HG03558 (cell line): ENCODE measurements around the gene OBSCN.

Source experiments
- ATAC-seq: cut with Tn5 transposase; IDR thresholded peaks from one replicate; pipeline ENCODE4 v1.9.1; 2021; ENCODE audit warnings: moderate number of reproducible peaks; ENCODE audit not compliant: unreplicated experiment; ENCODE audit errors: extremely low read depth

The OBSCN gene

GRCh38 chr1:228286505-228287417 lies 78.9 kb downstream of the OBSCN start:
- no peak for ATAC-seq

- no peak for ATAC-seq
Observed at GRCh38 chr1:228287541-228288425, 79.9 kb downstream of the OBSCN start.

GRCh38 chr1:228288536-228289238 lies 80.8 kb downstream of the OBSCN start:
- no peak for ATAC-seq

DNA sequence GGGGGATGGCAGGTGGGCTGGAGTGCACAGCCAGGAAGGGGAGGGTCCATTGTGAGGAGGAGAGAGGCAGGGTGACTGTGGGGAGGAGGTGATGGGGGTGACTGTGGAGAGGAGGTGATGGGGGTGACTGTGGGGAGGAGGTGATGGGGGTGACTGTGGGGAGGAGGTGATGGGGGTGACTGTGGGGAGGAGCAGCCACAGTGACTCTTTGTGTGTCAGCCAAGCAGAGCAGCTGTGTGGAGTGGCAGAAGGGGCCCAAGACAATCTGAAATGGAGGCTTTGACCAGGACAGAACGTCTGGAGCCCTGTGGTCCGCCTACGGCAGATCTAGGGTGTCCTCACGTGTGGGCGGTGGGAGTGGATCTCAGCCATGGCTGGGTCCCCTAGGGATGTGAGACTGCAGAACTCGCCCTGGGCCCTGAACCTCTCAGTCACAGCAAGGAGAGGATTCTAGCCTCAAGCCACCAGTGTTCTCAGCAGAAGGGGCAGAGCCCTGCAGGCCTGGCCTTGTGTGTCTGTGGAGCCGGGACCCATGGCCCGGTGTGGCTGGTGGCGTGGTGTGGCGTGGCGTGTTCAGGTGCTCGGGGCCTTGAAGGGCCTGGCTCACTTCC lies 81.5 kb downstream of the OBSCN start:
- ATAC-seq, result no peak

DNA sequence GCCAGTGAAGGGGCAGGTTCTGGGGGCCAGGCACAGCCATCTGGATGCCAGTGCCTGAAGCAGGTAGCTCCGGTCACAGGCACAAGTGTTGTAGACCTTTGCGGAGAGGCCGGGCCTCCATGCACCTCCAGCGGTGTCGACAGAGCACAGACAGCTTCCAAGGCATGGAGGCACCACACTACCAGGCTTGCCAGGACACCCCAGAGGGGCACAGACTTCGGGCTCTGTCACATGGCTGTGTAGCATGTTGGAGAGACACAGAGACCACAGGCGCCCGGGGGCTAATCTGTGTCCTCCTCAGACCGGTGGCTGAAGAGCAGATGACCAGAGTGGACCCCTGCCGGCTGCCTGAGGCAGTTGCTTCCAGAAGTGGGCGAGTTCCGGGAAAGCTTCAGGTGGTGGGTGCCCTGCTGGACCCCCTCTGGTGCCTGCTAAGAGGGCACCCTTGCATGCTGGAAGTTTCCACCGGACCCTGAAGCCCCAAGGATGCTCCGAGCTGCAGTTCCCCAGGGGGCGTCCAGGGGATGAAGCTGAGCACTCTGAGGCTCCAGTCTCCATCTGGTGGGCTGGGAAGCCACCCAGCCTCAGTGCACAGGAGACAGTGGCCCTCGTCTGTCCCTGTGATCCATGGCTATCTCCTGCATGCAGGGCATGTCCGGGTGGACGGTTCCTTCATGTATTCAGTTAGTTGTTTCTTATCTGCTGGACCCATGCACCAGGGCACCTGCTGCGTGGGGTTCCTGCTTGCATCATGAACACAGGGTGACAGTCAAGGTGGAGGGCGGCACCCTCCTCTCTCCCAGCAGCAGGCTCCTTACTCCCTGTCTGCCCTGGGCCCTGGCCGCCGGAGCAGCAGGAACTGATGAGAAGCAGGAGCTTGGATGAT lies 82.4 kb downstream of the OBSCN start:
- no peak for ATAC-seq

DNA sequence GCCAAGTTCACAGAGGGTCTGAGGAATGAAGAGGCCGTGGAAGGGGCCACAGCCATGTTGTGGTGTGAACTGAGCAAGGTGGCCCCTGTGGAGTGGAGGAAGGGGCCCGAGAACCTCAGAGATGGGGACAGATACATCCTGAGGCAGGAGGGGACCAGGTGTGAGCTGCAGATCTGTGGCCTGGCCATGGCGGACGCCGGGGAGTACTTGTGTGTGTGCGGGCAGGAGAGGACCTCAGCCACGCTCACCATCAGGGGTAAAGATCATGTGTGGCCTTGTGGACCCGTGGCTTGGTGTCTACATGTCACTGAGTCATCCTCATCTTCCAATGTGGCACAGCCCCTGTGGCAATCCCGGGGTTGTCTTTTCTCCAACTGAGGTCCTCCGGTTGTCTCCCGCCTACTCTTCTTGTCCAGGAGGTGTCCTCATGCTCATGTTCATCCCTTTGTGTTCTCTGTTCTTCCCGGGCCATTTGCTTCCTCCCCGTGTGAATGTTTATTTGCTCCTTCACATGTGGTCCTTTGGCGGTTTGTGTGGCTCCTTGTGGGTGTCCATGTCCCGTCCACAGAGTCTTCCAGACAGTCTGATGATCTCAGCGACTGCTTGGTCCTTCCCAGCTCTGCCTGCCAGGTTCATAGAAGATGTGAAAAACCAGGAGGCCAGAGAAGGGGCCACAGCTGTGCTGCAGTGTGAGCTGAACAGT lies 84.2 kb downstream of the OBSCN start:
- ATAC-seq, result no peak

- no peak for ATAC-seq
Observed at GRCh38 chr1:228292609-228292911, 84.7 kb downstream of the OBSCN start.

DNA sequence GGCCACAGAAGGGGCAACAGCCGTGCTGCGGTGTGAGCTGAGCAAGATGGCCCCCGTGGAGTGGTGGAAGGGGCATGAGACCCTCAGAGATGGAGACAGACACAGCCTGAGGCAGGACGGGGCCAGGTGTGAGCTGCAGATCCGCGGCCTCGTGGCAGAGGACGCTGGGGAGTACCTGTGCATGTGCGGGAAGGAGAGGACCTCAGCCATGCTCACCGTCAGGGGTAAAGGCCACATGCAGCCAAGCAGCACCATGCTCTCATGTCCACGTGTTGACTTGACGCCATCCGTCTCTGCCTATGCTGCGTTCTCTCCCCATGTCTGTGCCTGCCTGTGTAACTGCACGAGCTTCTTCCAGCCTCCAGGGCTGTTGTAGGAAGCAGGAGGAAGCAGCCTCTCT lies 85.5 kb downstream of the OBSCN start:
- ATAC-seq, result no peak

DNA sequence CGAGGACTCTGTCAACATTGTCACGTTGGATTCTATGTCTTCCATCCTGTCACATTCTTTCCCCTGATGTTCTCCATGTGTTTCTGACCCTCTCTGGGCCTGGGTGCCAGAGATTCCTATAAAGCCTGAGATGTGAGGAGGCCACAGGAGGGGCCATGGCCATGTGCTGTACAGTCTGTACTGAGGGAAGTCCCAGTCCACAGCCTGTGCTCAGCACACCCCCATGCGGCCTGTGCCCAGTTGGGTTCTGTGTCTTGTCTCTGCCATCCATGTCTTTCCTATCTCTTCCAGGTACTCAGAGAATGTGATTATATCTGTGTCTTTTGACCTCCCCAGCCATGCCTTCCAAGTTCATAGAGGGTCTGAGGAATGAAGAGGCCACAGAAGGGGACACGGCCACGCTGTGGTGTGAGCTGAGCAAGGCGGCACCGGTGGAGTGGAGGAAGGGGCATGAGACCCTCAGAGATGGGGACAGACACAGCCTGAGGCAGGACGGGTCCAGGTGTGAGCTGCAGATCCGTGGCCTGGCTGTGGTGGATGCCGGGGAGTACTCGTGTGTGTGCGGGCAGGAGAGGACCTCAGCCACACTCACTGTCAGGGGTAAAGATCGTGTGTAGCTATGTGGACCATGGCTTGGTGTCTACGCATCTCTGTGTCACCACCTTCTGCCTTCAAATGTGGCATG lies 86.1 kb downstream of the OBSCN start:
- no peak for ATAC-seq

- ATAC-seq, result no peak
Observed at GRCh38 chr1:228294717-228295116, 86.9 kb downstream of the OBSCN start.

DNA sequence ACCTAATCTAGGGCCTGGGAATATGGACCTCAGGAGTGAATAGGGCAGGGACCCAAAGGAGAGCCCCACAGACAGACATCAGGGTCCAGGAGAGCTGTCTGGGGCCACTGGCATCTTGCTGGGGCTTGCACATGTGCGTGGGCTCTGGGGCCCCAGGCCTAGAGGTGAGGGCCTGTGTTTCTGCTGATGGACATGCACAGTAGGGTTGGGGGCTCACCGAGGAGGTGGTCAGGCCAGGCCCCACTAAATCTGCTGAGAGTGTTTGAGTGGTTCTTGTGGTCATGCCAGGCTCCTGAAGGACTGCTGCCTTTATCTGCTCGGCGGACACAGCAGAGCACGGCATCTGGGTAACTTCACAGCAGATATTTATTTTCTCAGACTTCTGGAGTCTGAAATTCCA lies 87.4 kb downstream of the OBSCN start:
- no peak for ATAC-seq

GRCh38 chr1:228295981-228296380 lies 88.1 kb downstream of the OBSCN start:
- ATAC-seq, result no peak

DNA sequence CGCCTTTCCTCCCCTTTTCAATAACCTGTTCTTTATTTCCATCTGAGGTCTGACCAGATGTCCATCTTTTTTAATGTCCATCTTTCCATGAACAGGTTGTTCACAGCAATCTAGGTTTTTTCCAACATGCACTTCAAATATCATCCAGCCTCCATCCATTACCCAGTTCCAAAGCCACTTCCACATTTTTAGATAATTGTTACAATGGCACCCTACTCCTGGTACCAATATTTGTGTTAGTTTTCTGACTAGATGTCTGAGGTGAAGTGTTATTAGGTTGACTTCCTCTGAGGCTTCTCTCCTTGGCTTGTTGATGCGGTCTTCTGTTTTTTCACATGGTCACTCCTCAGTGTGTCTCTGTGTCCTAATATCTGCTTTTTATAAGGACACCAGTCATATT lies 89.4 kb downstream of the OBSCN start:
- no peak for ATAC-seq

GRCh38 chr1:228297822-228298221 lies 90.0 kb downstream of the OBSCN start:
- ATAC-seq, result no peak

- ATAC-seq, result no peak
Observed at GRCh38 chr1:228298471-228298870, 90.6 kb downstream of the OBSCN start.

- ATAC-seq, result no peak
Observed at GRCh38 chr1:228299211-228299610, 91.4 kb downstream of the OBSCN start.

- no peak for ATAC-seq
Observed at GRCh38 chr1:228299901-228300300, 92.1 kb downstream of the OBSCN start.

GRCh38 chr1:228302086-228302485 lies 94.2 kb downstream of the OBSCN start:
- ATAC-seq, result no peak
